HepG2 (cell line): ENCODE measurements around the gene USP7. TPM values are rescaled to one million over a fixed set of nuclear protein-coding genes. Genes with fewer than 3 reads are reported as not detected.

ENCODE experiments used
- AHDC1 ChIP-seq: sonication (generic); formaldehyde crosslinking; IDR thresholded peaks from 2 replicates; pipeline ENCODE4 v1.5.1; 2020; ENCODE audit warnings: mild to moderate bottlenecking, missing genetic modification reagents, borderline replicate concordance
- ARHGAP35 ChIP-seq: sonication (generic); formaldehyde crosslinking; IDR thresholded peaks from 2 replicates; pipeline ENCODE4 v1.9.0; 2022; ENCODE audit warnings: mild to moderate bottlenecking, inconsistent platforms, moderate library complexity, missing genetic modification reagents, borderline replicate concordance
- BCL3 ChIP-seq: sonication (generic); formaldehyde crosslinking; IDR thresholded peaks from 2 replicates; pipeline ENCODE4 v1.5.1; 2020; ENCODE audit warnings: mild to moderate bottlenecking, missing genetic modification reagents, moderate library complexity
- CHD4 ChIP-seq: fragments of 200-600 bp; sonication (generic); IDR thresholded peaks from 2 replicates; pipeline ENCODE4 v1.7.0; 2017; ENCODE audit warnings: mild to moderate bottlenecking, low read length, borderline replicate concordance
- HNF1B ChIP-seq: sonication (generic); formaldehyde crosslinking; IDR thresholded peaks from 2 replicates; pipeline ENCODE4 v1.5.1; 2020; ENCODE audit warnings: mild to moderate bottlenecking, moderate library complexity, missing genetic modification reagents
- JARID2 ChIP-seq: sonication (generic); formaldehyde crosslinking; IDR thresholded peaks from 2 replicates; pipeline ENCODE4 v1.8.1; 2023; ENCODE audit warnings: missing genetic modification reagents, inconsistent platforms; ENCODE audit not compliant: insufficient replicate concordance
- NR3C1 ChIP-seq: sonication (generic); formaldehyde crosslinking; IDR thresholded peaks from 2 replicates; pipeline ENCODE4 v1.4.0; 2020; ENCODE audit warnings: missing genetic modification reagents
- POLR2AphosphoS2 ChIP-seq: IDR thresholded peaks from 2 replicates; pipeline ENCODE4 v1.6.1; 2011; ENCODE audit warnings: low read depth, low read length, improper control_type of control experiment
- SAFB2 ChIP-seq: sonication (generic); formaldehyde crosslinking; IDR thresholded peaks from 2 replicates; pipeline ENCODE4 v1.5.1; 2020; ENCODE audit warnings: missing genetic modification reagents, low read depth, mild to moderate bottlenecking, borderline replicate concordance
- TIGD3 ChIP-seq: sonication (generic); formaldehyde crosslinking; IDR thresholded peaks from 2 replicates; pipeline ENCODE4 v1.5.1; 2020; ENCODE audit warnings: mild to moderate bottlenecking, missing genetic modification reagents, borderline replicate concordance
- ZFP41 ChIP-seq: sonication (generic); formaldehyde crosslinking; IDR thresholded peaks from 2 replicates; pipeline ENCODE4 v1.4.0; 2020; ENCODE audit warnings: mild to moderate bottlenecking, missing genetic modification reagents, borderline replicate concordance
- ZFX ChIP-seq: sonication (generic); formaldehyde crosslinking; IDR thresholded peaks from 2 replicates; pipeline ENCODE4 v1.4.0; 2020; ENCODE audit warnings: mild to moderate bottlenecking, low read depth, missing genetic modification reagents, moderate library complexity
- ZNF563 ChIP-seq: sonication (generic); formaldehyde crosslinking; IDR thresholded peaks from 2 replicates; pipeline ENCODE4 v1.8.0; 2022; ENCODE audit warnings: mild to moderate bottlenecking, moderate library complexity, missing genetic modification reagents
- ZNF775 ChIP-seq: sonication (generic); formaldehyde crosslinking; IDR thresholded peaks from 2 replicates; pipeline ENCODE4 v1.4.0; 2020; ENCODE audit warnings: missing genetic modification reagents, mild to moderate bottlenecking, moderate library complexity, borderline replicate concordance
- polyA plus RNA-seq, 8 experiments: library from polyadenylated mRNA; depleted of rRNA in 3 of 8; stranded (reverse) in 7 of 8; unstranded in 1 of 8; fragments of >200 nt; fragmentation: Illumina TruSeq in 4 of 8; extraction: Trizol in 4 of 8; gene quantifications; 2 replicates each; pipeline versions ENCODE4 v1.2.1 to v1.2.3, GENCODE V29; 2011 to 2016; ENCODE audit warnings: low read depth in 4 of 8, missing spikeins in 1 of 8, mixed read lengths in 1 of 8; ENCODE audit not compliant: insufficient read depth in 1 of 8
- total RNA-seq, 5 experiments: library from RNA; depleted of rRNA; stranded (reverse); fragments of >200 nt; fragmentation: Illumina TruSeq; extraction: Trizol; gene quantifications; 2 replicates each; pipeline ENCODE4 v1.2.3, GENCODE V29; 2016; ENCODE audit warnings: low read depth in 1 of 5

USP7 gene
- total and polyA plus RNA-seq, 2 of the 13 experiments (the other 11 are each of a cell fraction or from before 2014, with no cell fraction given) = 52.5 to 173 TPM

GRCh38 chr16:8859913-8860881, 103.5 kb downstream of the USP7 start (continued):
- TF ChIP-seq HNF1B (CRISPR knock-in tag) (peak; percentile 88), SAFB2 (CRISPR knock-in tag) (peak; percentile 91), BCL3 (CRISPR knock-in tag) (peak; percentile 80), POLR2AphosphoS2 (no peak), TIGD3 (no peak; the same call in 1 of the 2 replicates), ZNF775 (CRISPR knock-in tag) (no peak), ZFP41 (CRISPR knock-in tag) (no peak), AHDC1 (CRISPR knock-in tag) (peak; percentile 84), JARID2 (CRISPR knock-in tag) (no peak), NR3C1 (CRISPR knock-in tag) (no peak), CHD4 (peak; percentile 75; the same call in 1 of the 2 replicates), ZFX (CRISPR knock-in tag) (peak; percentile 65), ARHGAP35 (CRISPR knock-in tag) (peak; percentile 30; the same call in 1 of the 2 replicates), ZNF563 (no peak; the same call in 1 of the 2 replicates)
